Neutrophil (primary cell): Measurements from ENCODE around the gene LZTS2.

Experiments used
- H3K27ac ChIP-seq: fragments of 200-600 bp; sonication (generic); 2 replicates; pipeline ENCODE4 v1.5.1; 2016; ENCODE audit warnings: mild to moderate bottlenecking, moderate library complexity
- H3K27me3 ChIP-seq: fragments of 200-600 bp; sonication (generic); 2 replicates; pipeline ENCODE4 v1.6.0; 2016; ENCODE audit warnings: mild to moderate bottlenecking
- H3K36me3 ChIP-seq: fragments of 200-600 bp; sonication (generic); 2 replicates; pipeline ENCODE4 v1.5.1; 2017
- H3K4me1 ChIP-seq, 2 experiments: fragments of 200-600 bp in 1 of 2; sonication (generic) in 1 of 2; 1 replicate in 1 of 2; 2 replicates in 1 of 2; pipeline versions ENCODE4 v1.5.1 to v1.6.1; 2013 to 2016; ENCODE audit warnings: low read depth in 1 of 2, low read length in 1 of 2, mild to moderate bottlenecking in 1 of 2, moderate library complexity in 1 of 2; ENCODE audit not compliant: control insufficient read depth in 1 of 2, insufficient read depth in 1 of 2
- H3K4me3 ChIP-seq, 2 experiments: fragments of 200-600 bp in 1 of 2; sonication (generic) in 1 of 2; 1 replicate in 1 of 2; 2 replicates in 1 of 2; pipeline ENCODE4 v1.5.1; 2013 to 2016; ENCODE audit warnings: low read depth in 1 of 2, low read length in 1 of 2, mild to moderate bottlenecking in 1 of 2, moderate library complexity in 1 of 2
- H3K9me3 ChIP-seq: fragments of 200-600 bp; sonication (generic); 2 replicates; pipeline ENCODE4 v1.5.1; 2016
- CTCF ChIP-seq: fragments of 200-600 bp; sonication (generic); IDR thresholded peaks from 2 replicates; pipeline ENCODE4 v1.5.1; 2016; ENCODE audit warnings: antibody characterized with exemption

The LZTS2 gene

GRCh38 chr10:100997360-100998182 is 2.0 kb upstream of the LZTS2 start:
- H3K27ac ChIP-seq: peak overlapping the region; percentile 46
- H3K27me3 ChIP-seq: no peaks in the 10 kb centered on the region
- peaks cover 28 to 38% of the 10 kb centered on the region in 2 experiments for H3K4me1 ChIP-seq
- TF ChIP-seq CTCF: peak; percentile 78
- H3K4me3 ChIP-seq: peak overlapping the region; percentile 91 to 94
- H3K9me3 ChIP-seq: no peaks in the 10 kb centered on the region
- no peaks in the 10 kb centered on the region for H3K36me3 ChIP-seq

GRCh38 chr10:100998183-100998990 is 1.2 kb upstream of the LZTS2 start:
- Histone ChIP-seq H3K9me3 (no peaks in the 10 kb centered on the region), H3K36me3 (no peaks in the 10 kb centered on the region), H3K27ac (peak overlapping the region; percentile 58), H3K4me3 (peak overlapping the region; percentile 91 to 94), H3K27me3 (no peaks in the 10 kb centered on the region), H3K4me1 (peaks cover 28 to 38% of the 10 kb centered on the region in 2 experiments)
- no peak for TF ChIP-seq CTCF

- peak; percentile 98 for TF ChIP-seq CTCF
- H3K27me3 ChIP-seq: no peaks in the 10 kb centered on the region
- H3K4me1 ChIP-seq: peaks cover 28 to 38% of the 10 kb centered on the region in 2 experiments
- peak overlapping the region; percentile 58 for H3K27ac ChIP-seq
- no peaks in the 10 kb centered on the region for H3K36me3 ChIP-seq
- peak overlapping the region; percentile 91 to 94 for H3K4me3 ChIP-seq
- no peaks in the 10 kb centered on the region for H3K9me3 ChIP-seq
Observed at GRCh38 chr10:100998991-100999741, 442 bp upstream of the LZTS2 start.

- Histone ChIP-seq H3K27me3 (no peaks in the 10 kb centered on the region), H3K4me1 (peaks cover 28 to 38% of the 10 kb centered on the region in 2 experiments), H3K9me3 (no peaks in the 10 kb centered on the region), H3K4me3 (peak overlapping the region; percentile 91 to 94), H3K27ac (no peak overlapping the region), H3K36me3 (peaks cover 3% of the 10 kb centered on the region)
- no peak for TF ChIP-seq CTCF
Observed at GRCh38 chr10:101000127-101000914, 713 bp downstream of the LZTS2 start.
